Activated CD8-positive, alpha-beta memory T cell treated with anti-CD3 and anti-CD28 coated beads, Interleukin-2, amount 50 U/mL, for 24 hours (primary cell): ENCODE results near the gene HOXA4.

Experiments
- DNase-seq: peaks from one replicate; pipeline ENCODE4 v3.0.0-alpha.2; 2020; ENCODE audit errors: extremely low read depth

Gene HOXA4

GRCh38 chr7:27117887-27118491 lies 12.6 kb downstream of the HOXA4 start:
- no peak for DNase-seq

DNA sequence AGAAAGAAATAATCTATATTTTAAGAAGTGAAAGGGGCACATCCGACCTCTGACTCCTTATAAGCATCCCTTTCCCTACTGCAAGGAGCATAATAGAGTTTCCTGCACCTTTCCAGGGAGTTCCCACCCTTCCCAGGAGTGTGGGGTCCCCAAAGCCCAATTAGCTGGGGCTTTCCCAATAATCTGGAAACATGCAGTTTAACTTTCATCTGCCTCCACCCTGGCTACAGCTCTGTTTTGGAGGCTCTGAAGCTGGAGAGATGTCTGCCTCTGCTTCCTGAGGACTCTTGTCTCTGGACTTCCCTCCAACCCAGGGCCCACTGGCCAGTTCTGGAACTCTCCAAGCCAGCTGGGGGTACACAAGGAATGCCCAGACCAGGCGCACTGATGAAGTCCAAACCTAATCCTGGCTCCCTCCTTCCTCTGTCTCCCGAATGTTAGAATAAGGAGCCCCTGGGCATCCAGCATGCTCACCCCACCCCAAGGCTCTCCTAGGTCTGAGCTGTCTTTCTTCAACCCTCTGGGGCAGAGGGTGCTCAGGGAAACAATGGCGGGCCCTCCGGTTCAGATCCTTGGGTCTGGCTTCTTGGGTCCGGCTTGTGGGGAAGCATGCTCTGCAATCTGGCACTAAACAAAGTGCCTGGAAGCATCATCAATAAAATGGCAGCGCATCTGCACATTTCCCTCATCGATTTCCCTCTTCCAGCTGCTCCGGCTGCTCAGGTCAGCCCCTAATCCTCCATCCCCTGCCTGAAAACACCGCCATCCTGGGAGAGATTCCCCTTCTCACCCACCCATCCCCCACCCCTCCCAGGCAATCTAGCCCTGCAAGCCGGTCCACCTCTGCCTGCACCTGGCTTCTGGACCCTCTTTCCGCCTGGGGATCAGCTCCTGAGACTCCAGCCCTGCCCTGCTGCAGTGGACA lies 13.3 kb downstream of the HOXA4 start:
- DNase-seq, result no peak

- no peak for DNase-seq
Observed at GRCh38 chr7:27116031-27116961, 14.3 kb downstream of the HOXA4 start.

DNA sequence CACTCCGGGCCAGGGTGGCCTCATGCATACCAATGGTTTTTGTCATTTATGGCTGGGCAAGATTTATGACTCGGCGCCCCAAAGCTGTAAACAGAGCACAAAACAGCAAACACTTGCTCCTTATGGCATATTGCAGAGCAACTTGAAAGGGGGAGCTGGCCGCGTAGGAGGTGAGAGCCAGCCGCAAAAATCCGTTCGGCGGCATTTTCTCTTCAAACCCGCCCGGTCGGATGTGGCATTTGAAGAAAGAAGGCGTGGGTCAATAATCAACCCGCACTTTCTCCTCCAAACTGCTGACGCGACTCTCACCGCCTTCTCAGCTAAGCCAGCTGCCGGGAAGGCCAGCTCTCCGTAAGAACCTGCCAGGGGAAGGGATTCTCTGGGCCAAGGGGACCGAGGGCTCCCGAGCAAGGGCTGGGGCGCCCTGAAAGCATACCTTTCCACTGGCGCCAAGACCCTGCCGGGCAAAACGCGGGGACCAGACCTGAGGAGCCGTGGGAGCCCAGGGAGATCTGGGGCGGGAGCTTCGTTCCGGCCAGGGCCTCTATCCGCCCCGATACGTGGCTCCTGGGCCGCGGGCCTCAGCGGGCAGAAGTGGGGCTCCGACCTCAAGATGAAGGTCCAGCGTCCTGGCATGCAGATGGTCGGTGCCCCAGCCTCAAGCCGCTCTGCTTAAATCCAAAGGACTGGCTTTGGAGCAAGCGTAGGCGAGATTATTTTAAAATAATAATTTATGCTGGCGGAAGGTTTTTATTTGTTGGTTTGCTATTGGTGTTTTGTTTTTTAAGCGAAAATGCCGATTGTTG lies 15.1 kb downstream of the HOXA4 start:
- DNase-seq, result no peak

DNA sequence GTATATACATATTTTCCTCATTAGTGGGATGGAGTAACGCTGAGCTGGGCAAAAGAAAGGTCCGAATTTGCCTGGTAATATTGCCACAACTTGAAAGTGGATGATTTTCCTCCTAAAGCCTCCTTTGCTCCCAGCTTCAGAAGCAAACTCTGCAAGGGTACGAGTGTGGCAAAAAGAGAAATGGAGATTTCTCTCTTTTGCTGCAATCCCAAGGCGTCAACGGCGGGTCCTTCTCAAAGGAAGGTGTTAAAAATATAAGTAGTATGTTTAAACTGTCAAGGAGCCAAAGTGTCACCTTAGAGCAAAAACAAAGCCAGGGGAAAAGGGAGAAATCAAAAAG lies 15.7 kb downstream of the HOXA4 start:
- DNase-seq, result no peak

- no peak for DNase-seq
Observed at GRCh38 chr7:27113991-27114769, 16.4 kb downstream of the HOXA4 start.

- no peak for DNase-seq
Observed at GRCh38 chr7:27112955-27113949, 17.3 kb downstream of the HOXA4 start.

GRCh38 chr7:27112361-27112760 lies 18.2 kb downstream of the HOXA4 start:
- DNase-seq, result no peak

- DNase-seq, result no peak
Observed at GRCh38 chr7:27111751-27112277, 18.7 kb downstream of the HOXA4 start.

DNA sequence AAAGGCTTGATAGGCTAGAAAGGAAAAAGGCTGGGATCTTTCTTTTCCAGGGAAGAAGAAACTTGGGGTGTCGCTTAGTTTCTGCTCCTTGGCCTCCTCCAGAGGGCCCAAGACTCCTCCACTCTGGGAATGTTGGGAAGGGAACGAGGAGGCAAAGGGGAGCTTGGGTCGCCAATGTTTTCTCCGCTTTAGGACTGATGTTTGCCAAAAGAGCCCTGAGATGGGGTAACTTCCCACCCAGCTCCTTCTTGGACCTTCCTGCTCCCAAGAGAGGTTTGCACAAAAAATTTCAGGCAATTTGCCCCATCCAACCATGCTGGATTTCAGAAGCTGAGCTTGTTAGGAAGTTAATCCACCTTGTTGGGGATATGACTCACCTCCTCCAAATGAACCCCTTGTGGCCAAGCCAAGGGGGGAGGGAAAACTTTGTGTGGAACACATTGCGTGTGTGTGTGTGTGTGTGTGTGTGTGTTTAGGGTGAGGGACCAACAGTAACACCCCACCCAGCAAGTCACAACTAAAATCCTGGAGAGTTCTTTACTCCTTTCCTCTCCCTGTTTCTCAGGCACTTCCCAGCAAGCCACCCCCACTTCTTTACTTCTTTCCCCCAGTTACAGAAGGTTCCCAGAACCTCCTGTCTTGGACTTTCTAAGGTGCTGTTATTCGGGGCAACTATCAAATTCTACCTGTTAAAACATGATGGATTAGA lies 19.4 kb downstream of the HOXA4 start:
- no peak for DNase-seq

DNA sequence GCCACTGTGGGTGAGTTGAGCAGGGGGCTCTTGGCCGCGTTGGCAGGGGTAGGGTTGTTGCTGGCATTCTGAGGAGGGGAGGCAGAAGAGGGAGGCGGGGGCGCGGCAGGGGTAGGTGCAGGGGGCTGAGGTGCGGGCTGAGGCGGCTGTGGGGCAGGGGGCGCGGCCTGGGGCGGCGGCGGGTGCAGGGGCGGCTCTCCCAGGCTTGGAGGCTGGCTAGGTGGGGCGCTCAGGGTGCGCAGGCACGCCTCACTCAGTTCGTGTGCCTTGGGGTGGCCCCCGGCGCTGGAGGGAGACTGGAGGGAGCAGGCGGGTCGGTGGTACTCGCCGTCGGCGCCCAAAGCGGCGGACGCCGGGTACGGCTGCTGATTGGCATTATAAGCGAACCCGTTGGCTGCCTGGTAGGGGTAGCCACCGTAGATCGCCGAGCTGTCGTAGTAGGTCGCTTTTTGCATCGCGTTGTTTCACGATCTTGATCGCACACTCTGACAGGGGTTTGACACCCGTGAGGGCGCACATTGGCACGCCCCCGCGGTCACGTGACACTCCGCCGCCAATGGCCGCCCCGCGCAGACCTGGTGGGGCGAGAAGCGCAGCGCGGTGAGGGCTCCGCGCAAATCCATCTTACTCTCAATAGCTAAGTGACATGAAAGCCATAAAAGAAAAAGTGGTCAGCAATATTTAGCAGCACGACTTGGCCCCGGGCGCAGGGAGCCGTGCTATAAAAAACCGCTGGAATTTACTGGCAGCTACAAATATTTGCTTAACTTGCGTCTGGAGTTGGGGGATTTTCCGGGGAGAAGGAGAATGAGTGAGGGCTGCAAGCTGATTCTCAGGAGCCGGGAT lies 20.1 kb downstream of the HOXA4 start:
- no peak for DNase-seq

DNA sequence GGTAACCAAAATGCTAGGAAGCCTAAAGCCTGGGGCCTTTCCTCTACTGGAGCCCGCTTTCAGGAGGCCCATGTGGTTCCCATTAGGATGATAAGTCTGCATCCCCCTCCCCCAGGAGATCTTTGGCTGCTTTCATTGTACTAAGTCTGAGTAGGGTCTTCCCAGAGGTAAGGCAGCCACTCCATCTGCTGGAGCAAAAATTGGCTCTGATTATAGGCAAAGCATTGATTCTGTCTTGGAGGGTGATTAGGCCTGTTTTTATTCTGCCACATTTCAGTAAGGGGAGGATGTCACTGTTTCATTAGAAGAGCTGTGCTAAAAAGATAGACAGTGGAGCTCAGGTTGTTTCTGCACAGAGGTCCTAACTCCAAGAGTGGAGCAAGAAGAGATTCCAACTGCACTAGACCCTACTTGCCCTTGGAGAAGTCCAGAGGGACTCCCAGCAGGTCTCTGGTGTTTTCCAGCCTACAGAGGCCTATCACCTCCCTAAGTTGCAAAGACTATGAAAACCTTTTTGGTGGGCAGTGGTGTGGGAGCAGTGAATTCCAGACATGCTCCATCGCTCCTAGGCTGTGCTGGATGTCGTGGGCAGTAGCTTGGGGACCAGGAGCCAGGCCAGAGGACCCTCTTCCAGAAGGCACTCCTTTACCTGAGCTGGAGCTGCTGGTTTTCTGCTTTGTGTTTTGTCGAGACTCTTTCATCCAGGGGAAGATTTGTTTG lies 20.9 kb downstream of the HOXA4 start:
- DNase-seq, result no peak

DNA sequence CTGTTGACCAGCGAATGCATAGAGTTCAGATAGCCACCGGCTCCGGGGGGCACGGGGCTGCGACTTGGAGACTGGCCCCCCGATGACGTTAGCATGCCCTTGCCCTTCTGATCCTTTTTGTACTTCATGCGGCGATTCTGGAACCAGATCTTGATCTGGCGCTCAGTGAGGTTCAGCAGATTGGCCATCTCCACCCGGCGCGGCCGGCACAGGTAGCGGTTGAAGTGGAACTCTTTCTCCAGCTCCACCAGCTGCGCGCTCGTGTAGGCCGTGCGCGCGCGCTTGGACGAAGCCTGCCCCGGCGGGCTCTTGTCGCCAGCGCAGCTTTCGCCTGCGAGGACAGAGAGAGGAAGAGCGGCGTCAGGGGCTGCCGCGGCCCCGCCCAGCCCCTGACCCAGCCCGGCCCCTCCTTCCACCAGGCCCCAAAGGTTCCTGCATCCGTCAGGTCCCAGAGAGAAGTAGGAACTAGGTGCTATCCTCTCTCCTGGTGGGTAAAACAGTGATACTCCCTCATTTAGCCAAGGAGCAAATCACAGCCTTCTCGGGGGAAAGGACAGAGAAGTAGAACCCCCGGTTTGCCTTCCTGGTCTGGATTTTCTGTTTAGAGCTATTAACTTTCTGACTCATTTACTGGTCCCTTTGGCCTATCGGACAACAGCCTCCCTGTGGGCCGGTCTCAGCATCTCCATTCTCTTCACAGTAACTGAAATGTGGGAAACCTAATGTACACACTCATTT lies 22.0 kb downstream of the HOXA4 start:
- DNase-seq, result no peak

DNA sequence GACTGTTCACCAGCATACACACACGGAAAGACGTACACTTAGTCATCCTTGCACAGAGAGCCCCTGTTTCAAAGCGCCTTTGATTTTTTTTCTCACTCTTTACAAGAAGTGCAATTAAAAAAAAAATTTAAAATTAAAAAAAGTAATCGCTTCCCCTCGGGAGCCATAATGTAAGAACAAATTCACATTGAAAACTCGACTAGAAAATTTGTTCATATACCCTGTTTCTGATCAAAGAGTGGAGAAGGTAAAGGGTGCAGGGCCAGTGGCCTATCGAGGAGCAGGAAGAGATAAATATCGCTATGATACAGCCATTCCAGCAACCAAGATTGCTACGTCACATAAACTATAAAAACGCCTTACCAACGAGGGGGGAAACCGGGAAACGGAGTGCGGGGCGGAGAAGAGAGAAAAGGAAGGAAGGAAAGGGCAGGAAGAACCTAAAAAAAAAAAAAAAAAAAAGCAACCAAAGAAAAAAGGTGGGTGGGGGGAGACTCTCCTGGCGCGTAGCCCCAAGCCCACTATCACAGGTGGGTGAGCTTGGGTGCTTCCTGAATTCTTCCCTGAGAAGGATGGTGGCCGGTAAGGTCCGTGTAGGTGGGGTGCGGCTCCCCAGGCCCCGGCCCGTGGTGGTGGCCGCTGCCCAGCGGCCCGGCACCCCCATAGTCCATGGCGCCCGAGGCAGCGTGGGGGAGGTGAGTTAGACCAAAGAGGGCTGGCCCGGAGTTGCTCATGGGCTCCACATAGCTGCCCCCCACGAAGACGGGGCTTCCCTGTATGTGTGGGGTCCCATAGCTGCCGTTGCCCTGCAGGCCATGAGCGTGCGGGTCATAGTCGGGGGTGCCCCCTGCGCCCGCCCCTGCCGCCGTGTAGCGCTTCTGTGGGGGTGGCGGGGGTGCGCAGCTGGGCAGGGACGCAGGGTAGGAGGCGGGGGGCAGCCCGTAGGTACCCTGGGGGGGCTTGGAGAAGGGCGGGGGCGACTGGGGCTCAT lies 22.9 kb downstream of the HOXA4 start:
- no peak for DNase-seq

DNA sequence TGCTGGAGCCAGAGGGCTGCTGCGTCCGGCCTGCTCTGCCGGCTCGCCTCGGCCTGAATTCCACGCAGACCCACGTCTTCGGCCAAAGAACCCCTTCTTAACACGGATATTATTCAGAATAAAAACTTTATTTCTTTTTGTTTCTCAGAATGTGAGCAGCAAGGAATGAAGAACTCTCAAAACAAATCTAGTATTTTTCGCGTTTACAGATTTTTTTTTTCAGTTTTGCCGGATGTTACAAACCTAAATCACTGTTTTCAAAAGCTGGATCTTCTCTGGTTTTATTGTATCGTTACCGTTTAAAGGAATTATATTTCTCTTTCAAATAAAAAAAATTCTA lies 23.7 kb downstream of the HOXA4 start:
- DNase-seq, result no peak
